Esophagus muscularis mucosa (tissue), 4 donors: ENCODE results near the gene GRIK4. TPM values are rescaled to one million over a fixed set of nuclear protein-coding genes. Genes with fewer than 3 reads are reported as not detected.

ENCODE experiments used
- DNase-seq: peaks from one replicate; pipeline ENCODE4 v3.0.0-alpha.2; 2017; ENCODE audit errors: extremely low spot score
- H3K27ac ChIP-seq, 4 donors: fragments of 200-600 bp; sonication (generic); replicated peaks in 1 of 4; 1 replicate in 3 of 4; 2 replicates in 1 of 4; pipeline ENCODE4 v1.5.1; 2016 to 2019; ENCODE audit warnings: mild to moderate bottlenecking in 1 of 4
- H3K27me3 ChIP-seq, 4 donors: fragments of 200-600 bp; sonication (generic); one replicate each; pipeline versions ENCODE4 v1.5.1 to v1.6.0; 2016 to 2019
- H3K36me3 ChIP-seq, 4 donors: fragments of 200-600 bp; sonication (generic); one replicate each; pipeline ENCODE4 v1.5.1; 2016 to 2019
- H3K4me1 ChIP-seq, 4 donors: fragments of 200-600 bp; sonication (generic); one replicate each; pipeline ENCODE4 v1.5.1; 2016 to 2019
- H3K4me3 ChIP-seq, 4 donors: fragments of 200-600 bp; sonication (generic); 1 replicate in 2 of 4; 2 replicates in 2 of 4; pipeline ENCODE4 v1.5.1; 2016 to 2019; ENCODE audit warnings: mild to moderate bottlenecking in 4 of 4, moderate library complexity in 1 of 4
- H3K9me3 ChIP-seq, 4 donors: fragments of 200-600 bp; sonication (generic); 1 replicate in 3 of 4; 2 replicates in 1 of 4; pipeline ENCODE4 v1.5.1; 2016 to 2019
- CTCF ChIP-seq, 3 experiments: fragments of 200-600 bp in 2 of 3; fragments of 450-650 bp in 1 of 3; sonication (generic) in 2 of 3; IDR thresholded peaks; one replicate each; pipeline ENCODE4 v1.5.1; 2017 to 2019; ENCODE audit warnings: antibody characterized with exemption in 3 of 3, mild to moderate bottlenecking in 2 of 3, moderate library complexity in 1 of 3
- EP300 ChIP-seq: sonication (generic); formaldehyde crosslinking; IDR thresholded peaks from one replicate; pipeline ENCODE4 v1.6.1; 2017; ENCODE audit warnings: antibody characterized with exemption
- POLR2A ChIP-seq: fragments of 450-650 bp; IDR thresholded peaks from one replicate; pipeline ENCODE4 v1.6.1; 2017; ENCODE audit warnings: antibody characterized with exemption, moderate library complexity, mild to moderate bottlenecking, low read depth
- POLR2AphosphoS5 ChIP-seq, 2 donors: sonication (generic); formaldehyde crosslinking; IDR thresholded peaks; one replicate each; pipeline ENCODE4 v1.6.1; 2017; ENCODE audit warnings: antibody characterized with exemption in 2 of 2
- WGBS: methylation state at CpG from one replicate; pipeline ENCODE4 v1.1.5; 2018; 5-methylcytosine and 5-hydroxymethylcytosine counted together
- intact Hi-C: fragments of 100-400 bp; cut with DNase I; formaldehyde crosslinking; loops from one replicate; pipeline ENCODE4 v1.15.1; 2023
- total RNA-seq, 4 donors: library from RNA; depleted of rRNA; stranded (reverse); fragments of >200 nt; gene quantifications; one replicate each; pipeline versions ENCODE4 v1.1.0 to v1.2.1, GENCODE V29; 2016

The GRIK4 gene
- total RNA-seq, 4 donors from 2014 or later, result 0.13 to 0.83 (median 0.43) TPM

- Histone ChIP-seq H3K4me3 (no peak overlapping the region), H3K36me3 (no peaks in the 10 kb centered on the region), H3K27ac (no peak overlapping the region), H3K4me1 (no peaks in the 10 kb centered on the region), H3K9me3 (no peaks in the 10 kb centered on the region), H3K27me3 (peaks cover 0 to 3% (median 0%) of the 10 kb centered on the region in 4 donors)
- DNase-seq, result no peak
- WGBS, result 62% methylated on average over 4 of the region's 4 CpGs
- TF ChIP-seq POLR2A, result no peak
- no peak for TF ChIP-seq EP300
- TF ChIP-seq CTCF (IDR thresholded peaks at IDR 0.05), result no peak
- no peak for TF ChIP-seq POLR2AphosphoS5 (IDR thresholded peaks at IDR 0.05)
- intact Hi-C loops, result no loop called here
These were observed 223.5 kb downstream of the GRIK4 start for GRCh38 chr11:120735035-120735434.

GRCh38 chr11:120738516-120739046 lies 227.0 kb downstream of the GRIK4 start:
- 72% methylated on average over 8 of the region's 10 CpGs for WGBS
- H3K27me3 ChIP-seq, result peaks cover 0 to 9% (median 0%) of the 10 kb centered on the region in 4 donors
- peak; percentile 90 for DNase-seq
- intact Hi-C loops, result no loop called here
- H3K36me3 ChIP-seq, result no peaks in the 10 kb centered on the region
- H3K4me1 ChIP-seq, result no peaks in the 10 kb centered on the region
- no peak overlapping the region for H3K27ac ChIP-seq
- TF ChIP-seq POLR2A (no peak), POLR2AphosphoS5 (IDR thresholded peaks at IDR 0.05) (no peak), EP300 (no peak), CTCF (IDR thresholded peaks at IDR 0.05) (no peak)
- no peak overlapping the region for H3K4me3 ChIP-seq
- no peaks in the 10 kb centered on the region for H3K9me3 ChIP-seq

- no peak overlapping the region for H3K27ac ChIP-seq
- DNase-seq, result peak; percentile 82
- no peaks in the 10 kb centered on the region for H3K9me3 ChIP-seq
- no peak overlapping the region for H3K4me3 ChIP-seq
- peaks cover 0 to 5% (median 0%) of the 10 kb centered on the region in 4 donors for H3K27me3 ChIP-seq
- no peaks in the 10 kb centered on the region for H3K4me1 ChIP-seq
- WGBS, result 64% methylated on average over 3 of the region's 3 CpGs
- H3K36me3 ChIP-seq, result no peaks in the 10 kb centered on the region
- intact Hi-C loops, result no loop called here
- TF ChIP-seq POLR2AphosphoS5 (IDR thresholded peaks at IDR 0.05), result no peak
- TF ChIP-seq POLR2A, result no peak
- TF ChIP-seq EP300, result no peak
- TF ChIP-seq CTCF (IDR thresholded peaks at IDR 0.05), result no peak
These were observed 228.2 kb downstream of the GRIK4 start for GRCh38 chr11:120739780-120740179.

- intact Hi-C loops, result no loop called here
- Histone ChIP-seq H3K36me3 (no peaks in the 10 kb centered on the region), H3K4me3 (no peak overlapping the region), H3K27ac (no peak overlapping the region), H3K27me3 (peaks cover 0 to 5% (median 0%) of the 10 kb centered on the region in 4 donors), H3K9me3 (no peaks in the 10 kb centered on the region), H3K4me1 (no peaks in the 10 kb centered on the region)
- WGBS, result 81% methylated on average over 3 of the region's 3 CpGs
- TF ChIP-seq POLR2A (no peak), EP300 (no peak), CTCF (IDR thresholded peaks at IDR 0.05) (no peak), POLR2AphosphoS5 (IDR thresholded peaks at IDR 0.05) (no peak)
- no peak for DNase-seq
These were observed 228.8 kb downstream of the GRIK4 start for GRCh38 chr11:120740380-120740779.
